ENCODE results near the gene RRAS2. TPM values are rescaled to one million over a fixed set of nuclear protein-coding genes. Genes with fewer than 3 reads are reported as not detected.

The RRAS2 gene
- total and polyA plus RNA-seq, 2 donors (not counting 3 experiments of a cell fraction or from before 2014, with no cell fraction given) = 30.1 to 80.5 TPM

DNA sequence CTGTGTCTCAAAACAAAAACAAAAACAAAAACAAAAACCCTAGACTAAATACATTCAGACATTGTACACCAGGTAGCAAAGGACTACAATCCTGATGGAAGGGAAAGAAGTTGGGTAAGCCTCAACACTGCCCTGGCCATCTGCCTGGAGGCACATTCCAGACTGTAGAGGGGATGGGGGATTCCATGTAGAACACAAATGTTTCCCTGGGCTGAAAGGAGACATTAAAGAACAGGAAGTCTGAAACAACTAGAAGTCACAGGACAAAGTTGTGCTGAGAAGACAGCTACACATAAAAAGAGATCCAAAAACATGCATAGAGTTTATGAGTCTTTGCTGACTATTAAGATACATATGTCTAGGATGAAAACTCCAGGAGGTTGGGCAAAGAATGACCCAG lies 83.9 kb downstream of the RRAS2 start:
- TF ChIP-seq EZH2 (IDR thresholded peaks at IDR 0.05; ENCODE audit: borderline replicate concordance, low read depth, low read length, severe bottlenecking) (no peak), POLR2AphosphoS5 (IDR thresholded peaks at IDR 0.05; ENCODE audit: insufficient read depth, low read depth, low read length) (no peak), FOS (IDR thresholded peaks at IDR 0.05; ENCODE audit: borderline replicate concordance, insufficient read depth, low read length) (no peak), JUN (IDR thresholded peaks at IDR 0.05; ENCODE audit: borderline replicate concordance, insufficient read depth, insufficient read length, low read depth) (no peak), GATA2 (IDR thresholded peaks at IDR 0.05; ENCODE audit: insufficient read depth, insufficient read length, low read depth, low read length) (no peak), POLR2A (IDR thresholded peaks at IDR 0.05; ENCODE audit: low read depth, low read length) (no peak), MYC (IDR thresholded peaks at IDR 0.05; ENCODE audit: low read depth, low read length) (no peak)
- TF ChIP-seq, protein P1, sequence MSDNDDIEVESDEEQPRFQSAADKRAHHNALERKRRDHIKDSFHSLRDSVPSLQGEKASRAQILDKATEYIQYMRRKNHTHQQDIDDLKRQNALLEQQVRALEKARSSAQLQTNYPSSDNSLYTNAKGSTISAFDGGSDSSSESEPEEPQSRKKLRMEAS (IDR thresholded peaks at IDR 0.05; ENCODE audit: insufficient read depth, insufficient read length) = no peak
- TF ChIP-seq, protein P2, sequence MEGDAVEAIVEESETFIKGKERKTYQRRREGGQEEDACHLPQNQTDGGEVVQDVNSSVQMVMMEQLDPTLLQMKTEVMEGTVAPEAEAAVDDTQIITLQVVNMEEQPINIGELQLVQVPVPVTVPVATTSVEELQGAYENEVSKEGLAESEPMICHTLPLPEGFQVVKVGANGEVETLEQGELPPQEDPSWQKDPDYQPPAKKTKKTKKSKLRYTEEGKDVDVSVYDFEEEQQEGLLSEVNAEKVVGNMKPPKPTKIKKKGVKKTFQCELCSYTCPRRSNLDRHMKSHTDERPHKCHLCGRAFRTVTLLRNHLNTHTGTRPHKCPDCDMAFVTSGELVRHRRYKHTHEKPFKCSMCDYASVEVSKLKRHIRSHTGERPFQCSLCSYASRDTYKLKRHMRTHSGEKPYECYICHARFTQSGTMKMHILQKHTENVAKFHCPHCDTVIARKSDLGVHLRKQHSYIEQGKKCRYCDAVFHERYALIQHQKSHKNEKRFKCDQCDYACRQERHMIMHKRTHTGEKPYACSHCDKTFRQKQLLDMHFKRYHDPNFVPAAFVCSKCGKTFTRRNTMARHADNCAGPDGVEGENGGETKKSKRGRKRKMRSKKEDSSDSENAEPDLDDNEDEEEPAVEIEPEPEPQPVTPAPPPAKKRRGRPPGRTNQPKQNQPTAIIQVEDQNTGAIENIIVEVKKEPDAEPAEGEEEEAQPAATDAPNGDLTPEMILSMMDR (IDR thresholded peaks at IDR 0.05; ENCODE audit: extremely low read depth in 1 of 2, insufficient read depth in 1 of 2, low read depth in 1 of 2, low read length in 2 of 2) = no peak
- H3K27me3 ChIP-seq (ENCODE audit: control insufficient read depth in 2 of 2, insufficient read depth in 2 of 2, low read length in 2 of 2) = no peaks in the 10 kb centered on the region
- H3K27ac ChIP-seq (ENCODE audit: insufficient read depth, low read depth, low read length) = no peak overlapping the region
- no TSS peak for BruUV-seq (replicated peaks)
- H3K9ac ChIP-seq (replicated peaks; ENCODE audit: extremely low read depth, insufficient read depth, low read length) = no peak overlapping the region
- peaks cover 0 to 2% of the 10 kb centered on the region in 2 experiments for H3K36me3 ChIP-seq (ENCODE audit: control insufficient read depth in 2 of 2, extremely low read depth in 1 of 2, insufficient read depth in 2 of 2, low read length in 2 of 2)
- H3K4me2 ChIP-seq (ENCODE audit: insufficient read depth, low read length) = no peak overlapping the region
- FAIRE-seq = no peak
- H3K9me1 ChIP-seq (replicated peaks; ENCODE audit: control insufficient read depth, extremely low read depth, insufficient read depth, low read length) = no peaks in the 10 kb centered on the region
- dilution Hi-C loops (cut with MboI; ENCODE audit: extremely low pct_ligation_motif_present, low sequenced_read_pairs) = loop anchor here (25.0 kb wide), 1 partner anchor 187 kb away; no protein-coding TSS in a partner anchor
- no peaks in the 10 kb centered on the region for H4K20me1 ChIP-seq (replicated peaks; ENCODE audit: control insufficient read depth, extremely low read depth, insufficient read depth, low read length)
- ChIA-PET POLR2A (no interaction called here), CTCF (interaction anchor here (1.5 kb wide), 1 partner anchor 25 kb away, joined by 3 read pairs; no protein-coding TSS in a partner anchor)
- H3K4me3 ChIP-seq (replicated peaks in 1 of 3; ENCODE audit: insufficient read depth in 1 of 3, low read depth in 1 of 3, low read length in 3 of 3) = no peak overlapping the region
- H3K4me1 ChIP-seq (ENCODE audit: control insufficient read depth, extremely low read depth, insufficient read depth, low read length) = no peaks in the 10 kb centered on the region
- no peak for DNase-seq (ENCODE audit: low read depth, low spot score)
- intact Hi-C loops (cut with micrococcal nuclease) = no loop called here
- no peak overlapping the region for H2AFZ ChIP-seq (ENCODE audit: low read depth, low read length)
- H3K79me2 ChIP-seq (ENCODE audit: control insufficient read depth, insufficient read depth, low read length) = no peaks in the 10 kb centered on the region
- H3K9me3 ChIP-seq (replicated peaks; ENCODE audit: control insufficient read depth, insufficient read depth, low read length) = no peaks in the 10 kb centered on the region

Data from endothelial cell of umbilical vein (primary cell).